Stromal cell of bone marrow (primary cell): ENCODE data around the gene ELMOD2.

Source experiments
- DNase-seq: peaks from one replicate; pipeline ENCODE4 v3.0.0-alpha.2; 2012; ENCODE audit warnings: low read depth

ELMOD2 gene

GRCh38 chr4:140584439-140584838 is 60.5 kb downstream of the ELMOD2 start:
- DNase-seq = no peak

GRCh38 chr4:140595065-140595464 is 71.1 kb downstream of the ELMOD2 start:
- DNase-seq = no peak

- DNase-seq = no peak
Observed at GRCh38 chr4:140600408-140600807, 76.4 kb downstream of the ELMOD2 start.

GRCh38 chr4:140602714-140603113 is 78.7 kb downstream of the ELMOD2 start:
- DNase-seq = no peak

- DNase-seq = no peak
Observed at GRCh38 chr4:140603286-140603685, 79.3 kb downstream of the ELMOD2 start.
